ENCODE data around the gene EMP3. TPM values are rescaled to one million over a fixed set of nuclear protein-coding genes. Genes with fewer than 3 reads are reported as not detected.
"Not testable (repeated sequence)": the region's sequence is repeated elsewhere in the genome, so short reads cannot be mapped to it uniquely, and the experiment has no call there.

EMP3 gene
- polyA plus RNA-seq, 4 donors: 64.9 to 82.5 (median 74.9) TPM

- DNase-seq (ENCODE audit: low read depth in 4 of 4, low spot score in 2 of 4): no peak
Observed at GRCh38 chr19:48315712-48316111, 9.6 kb upstream of the EMP3 start.

GRCh38 chr19:48317708-48317960 lies 7.7 kb upstream of the EMP3 start:
- DNase-seq (ENCODE audit: low read depth in 4 of 4, low spot score in 2 of 4): not testable (repeated sequence)

- no peak for DNase-seq (ENCODE audit: low read depth in 4 of 4, low spot score in 2 of 4)
Observed at GRCh38 chr19:48318286-48318987, 6.9 kb upstream of the EMP3 start.

GRCh38 chr19:48319647-48320541 lies 5.5 kb upstream of the EMP3 start:
- no peak for DNase-seq (ENCODE audit: low read depth in 4 of 4, low spot score in 2 of 4)

- peak in 2 of 4 donors; percentile 85 to 88 for DNase-seq (ENCODE audit: low read depth in 4 of 4, low spot score in 2 of 4)
Observed at GRCh38 chr19:48321372-48321621, 4.1 kb upstream of the EMP3 start.

- peak in 2 of 4 donors; percentile 93 for DNase-seq (ENCODE audit: low read depth in 4 of 4, low spot score in 2 of 4)
Observed at GRCh38 chr19:48321622-48322591, 3.4 kb upstream of the EMP3 start.

GRCh38 chr19:48329167-48329891 lies 4.0 kb downstream of the EMP3 start:
- no peak for DNase-seq (ENCODE audit: low read depth in 4 of 4, low spot score in 2 of 4)

GRCh38 chr19:48330012-48330681 lies 4.8 kb downstream of the EMP3 start:
- DNase-seq (ENCODE audit: low read depth in 4 of 4, low spot score in 2 of 4): peak in 1 of 4 donors; percentile 84

- no peak for DNase-seq (ENCODE audit: low read depth in 4 of 4, low spot score in 2 of 4)
Observed at GRCh38 chr19:48332351-48332661, 7.0 kb downstream of the EMP3 start.

GRCh38 chr19:48332662-48333466 lies 7.5 kb downstream of the EMP3 start:
- peak in 2 of 4 donors; percentile 89 to 96 for DNase-seq (ENCODE audit: low read depth in 4 of 4, low spot score in 2 of 4)

GRCh38 chr19:48333467-48334384 lies 8.4 kb downstream of the EMP3 start:
- DNase-seq (ENCODE audit: low read depth in 4 of 4, low spot score in 2 of 4): peak in 1 of 4 donors; percentile 68

GRCh38 chr19:48338253-48338755 lies 13.0 kb downstream of the EMP3 start:
- no peak for DNase-seq (ENCODE audit: low read depth in 4 of 4, low spot score in 2 of 4)

GRCh38 chr19:48338802-48339503 lies 13.6 kb downstream of the EMP3 start:
- no peak for DNase-seq (ENCODE audit: low read depth in 4 of 4, low spot score in 2 of 4)

- no peak for DNase-seq (ENCODE audit: low read depth in 4 of 4, low spot score in 2 of 4)
Observed at GRCh38 chr19:48340995-48341394, 15.6 kb downstream of the EMP3 start.

- no peak for DNase-seq (ENCODE audit: low read depth in 4 of 4, low spot score in 2 of 4)
Observed at GRCh38 chr19:48341515-48342413, 16.4 kb downstream of the EMP3 start.

- DNase-seq (ENCODE audit: low read depth in 4 of 4, low spot score in 2 of 4): no peak
Observed at GRCh38 chr19:48342414-48342738, 17.0 kb downstream of the EMP3 start.

Measured in left renal cortex interstitium (tissue), 4 donors.